Measurements from ENCODE around the gene FKBP11. TPM values are rescaled to one million over a fixed set of nuclear protein-coding genes. Genes with fewer than 3 reads are reported as not detected.
A peak's percentile ranks its signal among the peaks of the same experiment; 100 is the strongest.

The FKBP11 gene
- total RNA-seq, 1 experiment from 2014 or later = 18.5 TPM

DNA sequence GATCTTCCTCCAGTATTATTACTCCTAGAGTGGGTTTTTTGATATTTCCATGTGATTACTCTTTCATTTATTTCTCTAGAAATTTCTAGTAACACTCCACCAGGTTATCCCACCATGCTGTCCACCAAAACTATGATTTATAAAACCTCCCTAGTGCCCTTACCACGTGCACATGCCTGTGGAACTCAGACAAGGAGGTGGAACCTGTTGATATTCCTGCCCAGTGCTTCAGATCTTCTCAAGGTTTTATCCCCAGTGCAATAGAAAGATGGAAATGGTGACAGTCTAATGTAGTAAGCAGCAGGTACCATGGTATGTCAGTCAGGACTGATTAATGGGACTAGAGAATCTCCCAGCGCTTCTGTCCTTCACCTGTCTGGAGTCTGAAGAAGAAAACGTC is 35.5 kb upstream of the FKBP11 start:
- TF ChIP-seq CTCF (IDR thresholded peaks at IDR 0.05 in 2 of 3, conservative IDR thresholded peaks at IDR 0.05 in 1 of 3; ENCODE audit: borderline replicate concordance in 1 of 3, insufficient read depth in 1 of 3, low read depth in 2 of 3, low read length in 2 of 3) = no peak
- ChIA-PET CTCF (no interaction called here), RAD21 (ENCODE audit: low non-redundant PET in 1 of 2, low total read pairs in 2 of 2, uncharacterized antibody in 2 of 2, unreplicated experiment in 2 of 2) (no interaction called here), POLR2A (no interaction called here)
- H3K36me3 ChIP-seq (ENCODE audit: control insufficient read depth in 1 of 2, insufficient read depth in 2 of 2, low read length in 2 of 2) = no peaks in the 10 kb centered on the region
- peaks cover 14% of the 10 kb centered on the region for H3K79me2 ChIP-seq (ENCODE audit: insufficient read depth, low read length)
- intact Hi-C loops (cut with micrococcal nuclease) = no loop called here
- H3K9me3 ChIP-seq (ENCODE audit: control insufficient read depth in 1 of 2, insufficient read depth in 1 of 2, low read depth in 1 of 2, low read length in 2 of 2) = no peaks in the 10 kb centered on the region
- peaks cover 3 to 15% of the 10 kb centered on the region in 2 experiments for H3K4me1 ChIP-seq (ENCODE audit: control insufficient read depth in 1 of 2, insufficient read depth in 2 of 2, low read length in 2 of 2)
- H3K27me3 ChIP-seq (ENCODE audit: insufficient read depth, low read length) = no peaks in the 10 kb centered on the region
- H3K9ac ChIP-seq (ENCODE audit: low read length) = no peak overlapping the region
- no peak overlapping the region for H3K4me2 ChIP-seq (ENCODE audit: low read length)
- H4K20me1 ChIP-seq (ENCODE audit: insufficient read depth) = peaks cover 5% of the 10 kb centered on the region; the same call in 1 of the 2 replicates
- no peaks in the 10 kb centered on the region for H3K9me2 ChIP-seq (ENCODE audit: insufficient read depth)
- H2AFZ ChIP-seq (ENCODE audit: low read depth, low read length, poor library complexity, severe bottlenecking) = no peak overlapping the region
- ATAC-seq = no peak
- H3K4me3 ChIP-seq (replicated peaks in 1 of 2; ENCODE audit: low read depth in 1 of 2, low read length in 2 of 2) = no peak overlapping the region
- no TSS peak for BruUV-seq (replicated peaks)
- H3K27ac ChIP-seq (ENCODE audit: low read depth, low read length) = no peak overlapping the region
- DNase-seq (ENCODE audit: low read depth, low spot score) = no peak

DNA sequence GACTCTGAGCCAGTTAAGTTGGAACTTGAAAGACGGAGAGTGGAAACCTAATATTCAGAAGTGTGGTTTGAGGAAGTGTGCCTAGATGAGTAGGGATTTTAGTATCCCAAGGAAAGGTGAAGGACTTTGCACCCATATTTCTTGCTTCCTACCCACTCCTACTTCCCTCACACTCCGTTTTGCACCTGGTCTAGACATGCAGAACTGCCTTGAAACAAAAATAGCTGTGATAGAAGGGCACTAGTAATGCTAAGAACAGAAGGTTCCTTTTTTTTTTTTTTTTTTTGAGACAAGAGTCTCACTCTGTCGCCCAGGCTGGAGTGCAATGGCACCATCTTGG is 32.7 kb upstream of the FKBP11 start:
- no peak for ATAC-seq
- intact Hi-C loops (cut with micrococcal nuclease) = no loop called here
- Histone ChIP-seq H3K9me3 (ENCODE audit: control insufficient read depth in 1 of 2, insufficient read depth in 1 of 2, low read depth in 1 of 2, low read length in 2 of 2) (no peaks in the 10 kb centered on the region), H3K27me3 (ENCODE audit: insufficient read depth, low read length) (no peaks in the 10 kb centered on the region), H3K9ac (ENCODE audit: low read length) (peak overlapping the region; percentile 76), H4K20me1 (ENCODE audit: insufficient read depth) (peaks cover 6% of the 10 kb centered on the region; the same call in 1 of the 2 replicates), H3K27ac (ENCODE audit: low read depth, low read length) (no peak overlapping the region), H3K36me3 (ENCODE audit: control insufficient read depth in 1 of 2, insufficient read depth in 2 of 2, low read length in 2 of 2) (peaks cover 7 to 21% of the 10 kb centered on the region in 2 experiments; a peak in 3 of 4 replicates), H3K4me1 (ENCODE audit: control insufficient read depth in 1 of 2, insufficient read depth in 2 of 2, low read length in 2 of 2) (peaks cover 3 to 18% of the 10 kb centered on the region in 2 experiments), H3K4me2 (ENCODE audit: low read length) (peak overlapping the region; percentile 82), H3K4me3 (replicated peaks in 1 of 2; ENCODE audit: low read depth in 1 of 2, low read length in 2 of 2) (peak overlapping the region; percentile 94 to 95), H3K79me2 (ENCODE audit: insufficient read depth, low read length) (peaks cover 42% of the 10 kb centered on the region), H2AFZ (ENCODE audit: low read depth, low read length, poor library complexity, severe bottlenecking) (no peak overlapping the region), H3K9me2 (ENCODE audit: insufficient read depth) (no peaks in the 10 kb centered on the region)
- CTCF ChIA-PET = interaction anchor here (1.1 to 2.8 kb wide), 3 partner anchors 19 to 105 kb away, joined by 4 to 18 read pairs (median 8); no protein-coding TSS in a partner anchor
- BruUV-seq (replicated peaks) = no TSS peak
- DNase-seq (ENCODE audit: low read depth, low spot score) = no peak
- POLR2A ChIA-PET = no interaction called here
- RAD21 ChIA-PET (ENCODE audit: low non-redundant PET in 1 of 2, low total read pairs in 2 of 2, uncharacterized antibody in 2 of 2, unreplicated experiment in 2 of 2) = no interaction called here
- no peak for TF ChIP-seq ELF1 (IDR thresholded peaks at IDR 0.05; ENCODE audit: borderline replicate concordance, low read depth)
- TF ChIP-seq ATF3 (IDR thresholded peaks at IDR 0.05) = no peak
- TF ChIP-seq POLR2A (IDR thresholded peaks at IDR 0.05; ENCODE audit: borderline replicate concordance, extremely low read depth, insufficient read depth, insufficient read length) = no peak
- TF ChIP-seq SP1 (IDR thresholded peaks at IDR 0.05; ENCODE audit: low read depth) = no peak
- no peak for TF ChIP-seq ZFX (IDR thresholded peaks at IDR 0.05)
- TF ChIP-seq, protein P1, sequence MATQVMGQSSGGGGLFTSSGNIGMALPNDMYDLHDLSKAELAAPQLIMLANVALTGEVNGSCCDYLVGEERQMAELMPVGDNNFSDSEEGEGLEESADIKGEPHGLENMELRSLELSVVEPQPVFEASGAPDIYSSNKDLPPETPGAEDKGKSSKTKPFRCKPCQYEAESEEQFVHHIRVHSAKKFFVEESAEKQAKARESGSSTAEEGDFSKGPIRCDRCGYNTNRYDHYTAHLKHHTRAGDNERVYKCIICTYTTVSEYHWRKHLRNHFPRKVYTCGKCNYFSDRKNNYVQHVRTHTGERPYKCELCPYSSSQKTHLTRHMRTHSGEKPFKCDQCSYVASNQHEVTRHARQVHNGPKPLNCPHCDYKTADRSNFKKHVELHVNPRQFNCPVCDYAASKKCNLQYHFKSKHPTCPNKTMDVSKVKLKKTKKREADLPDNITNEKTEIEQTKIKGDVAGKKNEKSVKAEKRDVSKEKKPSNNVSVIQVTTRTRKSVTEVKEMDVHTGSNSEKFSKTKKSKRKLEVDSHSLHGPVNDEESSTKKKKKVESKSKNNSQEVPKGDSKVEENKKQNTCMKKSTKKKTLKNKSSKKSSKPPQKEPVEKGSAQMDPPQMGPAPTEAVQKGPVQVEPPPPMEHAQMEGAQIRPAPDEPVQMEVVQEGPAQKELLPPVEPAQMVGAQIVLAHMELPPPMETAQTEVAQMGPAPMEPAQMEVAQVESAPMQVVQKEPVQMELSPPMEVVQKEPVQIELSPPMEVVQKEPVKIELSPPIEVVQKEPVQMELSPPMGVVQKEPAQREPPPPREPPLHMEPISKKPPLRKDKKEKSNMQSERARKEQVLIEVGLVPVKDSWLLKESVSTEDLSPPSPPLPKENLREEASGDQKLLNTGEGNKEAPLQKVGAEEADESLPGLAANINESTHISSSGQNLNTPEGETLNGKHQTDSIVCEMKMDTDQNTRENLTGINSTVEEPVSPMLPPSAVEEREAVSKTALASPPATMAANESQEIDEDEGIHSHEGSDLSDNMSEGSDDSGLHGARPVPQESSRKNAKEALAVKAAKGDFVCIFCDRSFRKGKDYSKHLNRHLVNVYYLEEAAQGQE (IDR thresholded peaks at IDR 0.05; ENCODE audit: low read depth) = no peak
- no peak for TF ChIP-seq ZNF274 (IDR thresholded peaks at IDR 0.05; ENCODE audit: low read depth, low read length)
- no peak for TF ChIP-seq EGR1 (IDR thresholded peaks at IDR 0.05; ENCODE audit: low read depth)
- no peak for TF ChIP-seq CTCF (IDR thresholded peaks at IDR 0.05 in 2 of 3, conservative IDR thresholded peaks at IDR 0.05 in 1 of 3; ENCODE audit: borderline replicate concordance in 1 of 3, insufficient read depth in 1 of 3, low read depth in 2 of 3, low read length in 2 of 3)
- no peak for TF ChIP-seq RAD21 (IDR thresholded peaks at IDR 0.05; ENCODE audit: low read depth)
- no peak for TF ChIP-seq CBX3 (IDR thresholded peaks at IDR 0.05; ENCODE audit: low read depth)
- TF ChIP-seq SRF (IDR thresholded peaks at IDR 0.05; ENCODE audit: low read depth) = no peak
- no peak for TF ChIP-seq SIN3A (IDR thresholded peaks at IDR 0.05; ENCODE audit: low read depth)
